RWPE1 (cell line): ENCODE data around the gene RGS14.

ENCODE experiments used
- CTCF ChIA-PET: fragments of 350-600 bp; sonication (Branson Sonifier 250); formaldehyde crosslinking; extraction: SDS; loops from one replicate; lab custom pipeline; 2021; lab: Yijun Ruan, JAX
- POLR2A ChIA-PET: fragments of 400-600 bp; formaldehyde crosslinking; extraction: SDS; loops from one replicate; lab custom pipeline; 2020; ENCODE audit warnings: antibody characterized with exemption; ENCODE audit not compliant: low non-redundant PET; lab: Yijun Ruan, JAX
- DNase-seq: peaks from one replicate; pipeline ENCODE4 v3.0.0; 2012; ENCODE audit warnings: low spot score
- H3K27ac ChIP-seq: fragments of 450-650 bp; 2 replicates; pipeline ENCODE4 v1.5.1; 2017
- TF ChIP-seq, protein P1 (sequence below): fragments of 450-650 bp; conservative IDR thresholded peaks from 2 replicates; pipeline ENCODE4 v1.5.1; 2017; ENCODE audit warnings: low read depth, mild to moderate bottlenecking

Gene RGS14

DNA sequence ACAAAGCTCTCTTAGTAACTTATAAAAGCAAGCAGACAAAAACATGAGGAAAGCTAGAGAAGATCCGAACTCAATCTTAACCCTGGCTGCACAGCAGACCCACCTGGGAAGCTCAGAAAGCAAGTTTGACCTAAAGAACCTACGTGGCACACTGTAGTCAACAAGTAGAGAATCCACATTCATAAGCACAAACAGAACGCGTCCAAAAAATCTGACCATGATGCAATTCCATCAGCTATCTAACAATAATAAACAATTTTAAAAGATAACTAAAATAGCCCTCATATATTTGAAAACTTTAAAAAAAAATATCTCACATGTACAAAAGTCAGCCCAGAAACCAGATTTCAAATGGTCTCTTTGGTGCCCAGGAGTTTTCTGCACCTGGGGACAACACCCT lies 10.9 kb upstream of the RGS14 start:
- POLR2A ChIA-PET = interaction anchor here (0.7 kb wide), 1 partner anchor 20 kb away, joined by 3 read pairs; no protein-coding TSS in a partner anchor
- TF ChIP-seq, protein P1, sequence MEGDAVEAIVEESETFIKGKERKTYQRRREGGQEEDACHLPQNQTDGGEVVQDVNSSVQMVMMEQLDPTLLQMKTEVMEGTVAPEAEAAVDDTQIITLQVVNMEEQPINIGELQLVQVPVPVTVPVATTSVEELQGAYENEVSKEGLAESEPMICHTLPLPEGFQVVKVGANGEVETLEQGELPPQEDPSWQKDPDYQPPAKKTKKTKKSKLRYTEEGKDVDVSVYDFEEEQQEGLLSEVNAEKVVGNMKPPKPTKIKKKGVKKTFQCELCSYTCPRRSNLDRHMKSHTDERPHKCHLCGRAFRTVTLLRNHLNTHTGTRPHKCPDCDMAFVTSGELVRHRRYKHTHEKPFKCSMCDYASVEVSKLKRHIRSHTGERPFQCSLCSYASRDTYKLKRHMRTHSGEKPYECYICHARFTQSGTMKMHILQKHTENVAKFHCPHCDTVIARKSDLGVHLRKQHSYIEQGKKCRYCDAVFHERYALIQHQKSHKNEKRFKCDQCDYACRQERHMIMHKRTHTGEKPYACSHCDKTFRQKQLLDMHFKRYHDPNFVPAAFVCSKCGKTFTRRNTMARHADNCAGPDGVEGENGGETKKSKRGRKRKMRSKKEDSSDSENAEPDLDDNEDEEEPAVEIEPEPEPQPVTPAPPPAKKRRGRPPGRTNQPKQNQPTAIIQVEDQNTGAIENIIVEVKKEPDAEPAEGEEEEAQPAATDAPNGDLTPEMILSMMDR = no peak
- DNase-seq = no peak
- CTCF ChIA-PET = interaction anchor here (1.9 kb wide), 1 partner anchor 37 kb away, joined by 5 read pairs; no protein-coding TSS in a partner anchor
- H3K27ac ChIP-seq = no peak overlapping the region

- no peak for DNase-seq
- TF ChIP-seq, protein P1 = no peak
- POLR2A ChIA-PET = no interaction called here
- H3K27ac ChIP-seq = no peak overlapping the region
- CTCF ChIA-PET = interaction anchor here (1.9 kb wide), 1 partner anchor 38 kb away, joined by 5 read pairs; no protein-coding TSS in a partner anchor
These were observed 10.0 kb upstream of the RGS14 start for GRCh38 chr5:177347699-177348098.

DNA sequence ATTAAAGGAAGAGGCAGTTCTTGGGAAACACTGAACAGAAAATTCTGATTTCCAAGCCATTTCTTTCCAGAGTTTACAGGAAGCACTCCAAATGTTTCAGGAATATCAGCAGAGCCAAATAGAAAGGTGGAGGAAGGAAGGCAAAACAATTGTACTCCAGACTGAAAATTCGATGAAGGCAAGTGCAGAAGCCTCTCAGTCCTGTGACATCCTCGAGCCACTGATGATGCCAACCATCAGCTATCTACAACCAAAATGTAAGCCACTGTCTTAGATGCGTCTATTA lies 8.4 kb upstream of the RGS14 start:
- POLR2A ChIA-PET = interaction anchor here (0.7 kb wide), 1 partner anchor 30 kb away, joined by 7 read pairs; no protein-coding TSS in a partner anchor
- CTCF ChIA-PET = interaction anchor here (0.7 to 0.8 kb wide), 3 partner anchors 23 to 880 kb away, joined by 3 to 6 read pairs (median 5); no protein-coding TSS in a partner anchor
- TF ChIP-seq, protein P1 = no peak
- no peak overlapping the region for H3K27ac ChIP-seq
- DNase-seq = no peak

DNA sequence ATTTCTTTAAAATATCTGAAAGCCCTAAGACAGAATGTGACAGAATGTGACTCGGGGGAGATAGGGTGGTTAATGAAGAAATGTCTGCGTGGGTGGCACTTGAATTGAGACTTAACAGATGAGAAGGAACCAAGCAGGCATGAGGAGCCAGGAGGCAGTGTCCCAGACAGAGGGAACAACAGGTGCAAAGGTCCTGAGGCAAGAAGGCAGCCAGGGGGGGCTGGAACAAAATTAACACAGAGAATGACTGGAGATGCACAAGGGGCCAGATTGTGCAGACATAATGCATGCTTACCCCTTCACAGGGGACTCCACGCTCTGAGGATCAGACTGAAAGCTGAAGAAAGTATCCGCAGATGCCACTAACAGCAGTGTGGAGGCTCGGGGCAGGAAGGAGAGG lies 8.0 kb upstream of the RGS14 start:
- CTCF ChIA-PET = interaction anchor here (0.5 kb wide), 1 partner anchor 289 kb away, joined by 4 read pairs; no protein-coding TSS in a partner anchor
- POLR2A ChIA-PET = no interaction called here
- DNase-seq = no peak
- TF ChIP-seq, protein P1 = no peak
- peak overlapping the region; percentile 16 for H3K27ac ChIP-seq

- H3K27ac ChIP-seq = peak overlapping the region; percentile 95
- DNase-seq = no peak
- POLR2A ChIA-PET = interaction anchor here (1.0 kb wide), 1 partner anchor 39 kb away, joined by 4 read pairs; no protein-coding TSS in a partner anchor
- CTCF ChIA-PET = interaction anchor here (0.9 to 2.6 kb wide), 4 partner anchors 13 to 52 kb away, joined by 3 to 15 read pairs (median 3); no protein-coding TSS in a partner anchor
- TF ChIP-seq, protein P1 = no peak
These were observed 6.8 kb upstream of the RGS14 start for GRCh38 chr5:177350776-177351391.

DNA sequence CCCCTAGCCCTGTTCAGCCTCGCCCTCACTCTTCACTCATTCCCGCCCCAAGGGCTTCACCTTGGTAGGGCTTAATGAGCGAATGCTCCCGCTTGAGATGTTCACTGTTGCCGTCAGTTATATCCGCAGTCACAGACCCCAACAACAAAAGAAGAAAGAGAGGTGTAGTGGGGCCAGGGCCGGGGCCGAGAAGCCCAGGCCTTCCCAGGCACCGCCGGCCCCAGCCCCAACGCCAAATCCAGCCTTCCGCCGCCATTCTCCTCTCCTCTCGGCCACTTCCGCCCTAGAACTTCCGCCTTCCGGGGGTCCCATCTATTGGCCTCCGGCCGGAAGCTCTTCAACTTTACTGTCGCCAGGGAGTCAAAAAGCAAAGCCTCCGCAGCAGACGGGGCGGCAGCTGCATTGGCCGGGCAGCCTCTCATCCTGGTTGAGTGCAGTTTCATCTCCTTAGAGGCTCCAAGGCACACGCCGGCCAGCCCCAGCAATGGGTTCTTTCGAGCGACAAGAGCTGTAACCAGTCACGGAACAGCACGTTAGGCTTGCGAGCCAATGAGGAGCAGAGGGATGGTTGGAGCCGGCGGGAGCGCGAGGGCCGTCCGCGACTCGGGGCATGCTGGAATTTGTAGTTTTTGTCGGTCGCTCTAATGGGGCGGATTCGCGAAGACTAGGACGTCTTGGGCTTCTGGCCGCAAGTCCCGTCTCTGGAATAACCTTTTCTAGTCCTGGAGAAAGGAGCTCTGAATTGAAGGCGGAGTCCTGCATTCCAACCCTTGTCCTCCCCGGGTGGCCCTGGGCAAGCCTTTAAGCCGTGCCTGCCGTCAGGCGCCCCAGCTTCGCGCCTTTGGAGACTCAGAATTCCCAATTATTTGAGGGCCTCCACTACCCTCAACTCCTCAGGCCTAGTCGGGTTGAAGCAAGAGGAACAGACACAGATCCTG lies 6.1 kb upstream of the RGS14 start, which contains the start of gene LMAN2:
Gene LMAN2, minus strand, starts transcription at position 277 of the 938 bp plus-strand sequence. Its CDS starts 21 bp downstream, at position 256.
- TF ChIP-seq, protein P1 = no peak

More for the DNA sequence above, 6.1 kb upstream of the RGS14 start, which contains the start of gene LMAN2:
- POLR2A ChIA-PET = interaction anchor here (0.9 kb wide), 1 partner anchor 50 kb away, joined by 4 read pairs; no protein-coding TSS in a partner anchor
- H3K27ac ChIP-seq = peak within 1 kb of the TSS; percentile 95
- peak; percentile 99 for DNase-seq
- CTCF ChIA-PET = interaction anchor here (0.5 to 2.6 kb wide), 4 partner anchors 12 to 237 kb away, joined by 3 to 15 read pairs (median 3); no protein-coding TSS in a partner anchor
